Gastrocnemius medialis (tissue), 4 donors: Measurements from ENCODE around the gene GPR137.

Experiments used
- CTCF ChIP-seq, 5 experiments: fragments of 450-650 bp in 3 of 5; fragments of 200-600 bp in 2 of 5; sonication (generic) in 2 of 5; IDR thresholded peaks in 4 of 5; conservative IDR thresholded peaks in 1 of 5; 1 replicate in 4 of 5; 2 replicates in 1 of 5; pipeline ENCODE4 v1.5.1; 2016 to 2019; ENCODE audit warnings: antibody characterized with exemption in 5 of 5, mild to moderate bottlenecking in 3 of 5, moderate library complexity in 3 of 5
- POLR2A ChIP-seq, 2 donors: fragments of 450-650 bp; IDR thresholded peaks; one replicate each; pipeline ENCODE4 v1.6.1; 2017; ENCODE audit warnings: antibody characterized with exemption in 2 of 2, mild to moderate bottlenecking in 2 of 2, moderate library complexity in 2 of 2

- TF ChIP-seq POLR2A (IDR thresholded peaks at IDR 0.05) (no peak), CTCF (IDR thresholded peaks at IDR 0.05 in 4 of 5, conservative IDR thresholded peaks at IDR 0.05 in 1 of 5) (no peak)
These were observed 42.3 kb downstream of the GPR137 start for GRCh38 chr11:64327993-64328392.
